Measurements from ENCODE around the gene CHCHD3.

CHCHD3 gene

DNA sequence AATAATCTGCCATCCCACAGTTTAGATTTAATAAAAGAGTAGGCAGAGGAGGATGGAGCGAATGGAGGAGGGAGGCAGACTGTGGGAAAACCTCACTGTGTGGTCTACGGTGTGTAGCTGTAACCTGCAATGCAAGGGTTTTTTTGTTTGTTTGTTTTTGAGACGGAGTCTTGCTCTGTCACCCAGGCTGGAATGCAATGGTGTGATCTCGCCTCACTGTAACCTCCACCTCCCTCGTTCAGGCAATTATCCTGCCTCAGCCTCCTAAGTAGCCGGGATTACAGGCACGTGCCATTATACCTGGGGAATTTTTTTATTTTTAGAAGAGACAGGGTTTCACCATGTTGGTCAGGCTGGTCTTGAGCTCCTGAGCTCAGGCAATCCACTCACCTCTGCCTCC lies 321.0 kb downstream of the CHCHD3 start:
- DNase-seq, result no peak

DNA sequence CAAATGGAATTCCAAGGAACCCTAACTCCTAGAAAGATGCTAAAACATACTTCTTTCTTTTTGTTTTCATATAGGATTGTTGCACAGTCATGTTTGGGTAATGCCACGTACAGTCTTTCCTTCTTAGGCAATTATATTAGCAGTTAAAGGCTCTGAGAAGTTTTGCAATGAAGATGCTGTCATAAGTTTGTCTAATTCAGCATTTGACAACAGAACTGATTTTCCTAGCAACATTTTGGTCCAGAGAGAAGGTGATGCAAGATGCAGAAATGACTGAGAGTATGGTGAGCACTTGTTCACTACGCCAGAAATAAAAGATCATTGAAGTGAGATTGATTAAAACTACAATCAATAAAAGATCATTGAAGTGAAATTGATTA lies 321.7 kb downstream of the CHCHD3 start:
- DNase-seq, result no peak

DNA sequence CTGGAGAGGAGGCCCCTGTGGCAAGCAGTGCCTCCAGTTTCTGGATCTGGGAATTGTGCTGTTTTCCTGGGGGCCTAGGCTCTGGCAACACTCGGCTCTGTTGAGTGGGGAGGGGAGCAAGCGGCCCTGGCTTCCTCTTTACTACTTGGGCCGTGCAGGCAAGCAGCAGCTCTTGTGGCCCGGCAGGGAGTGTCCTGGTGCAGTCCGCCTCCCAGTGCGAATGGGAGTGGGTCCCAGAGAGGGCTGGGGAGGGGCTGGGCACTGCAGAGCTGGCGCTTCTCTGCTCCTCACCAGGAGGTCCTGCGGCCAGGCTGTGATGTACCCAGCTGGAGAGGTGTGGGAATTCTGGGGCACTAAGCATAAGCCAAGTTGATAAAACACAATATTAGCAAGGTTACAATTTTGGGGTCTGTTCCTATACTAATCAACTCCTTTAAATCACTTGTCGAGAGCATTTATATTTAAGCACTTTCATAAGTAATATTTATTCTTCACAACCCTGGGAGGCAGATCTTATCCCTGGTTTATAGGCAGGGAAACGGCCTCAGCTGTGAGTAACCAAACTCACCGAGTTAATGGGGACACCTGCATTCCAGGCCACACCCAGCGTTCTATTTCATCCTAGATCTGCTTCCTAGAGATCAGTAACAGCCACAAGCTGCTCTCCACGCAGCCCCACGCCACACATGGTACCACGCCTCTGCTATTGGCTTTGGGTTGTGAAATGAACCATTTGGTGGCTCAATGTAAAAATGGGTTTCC lies 322.2 kb downstream of the CHCHD3 start:
- DNase-seq, result no peak

DNA sequence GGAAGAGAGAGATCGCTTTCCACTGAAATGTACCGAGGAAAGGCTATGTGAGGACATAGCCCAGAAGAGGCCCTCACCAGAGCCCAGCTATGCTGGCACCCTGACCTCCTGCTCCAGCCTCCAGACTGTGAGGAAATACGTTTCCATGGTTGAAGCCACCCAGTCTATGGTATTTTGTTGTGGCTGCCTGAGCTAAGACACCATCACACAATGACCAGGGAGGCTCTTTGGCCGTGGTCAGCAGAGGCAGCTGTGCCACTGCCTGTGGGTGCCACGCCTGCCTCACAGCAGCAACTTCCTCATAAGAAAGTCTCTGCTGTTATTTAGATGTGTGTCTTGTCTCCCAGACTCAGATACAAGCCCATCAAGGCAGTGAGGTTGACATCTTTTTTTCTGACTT lies 322.9 kb downstream of the CHCHD3 start:
- no peak for DNase-seq

DNA sequence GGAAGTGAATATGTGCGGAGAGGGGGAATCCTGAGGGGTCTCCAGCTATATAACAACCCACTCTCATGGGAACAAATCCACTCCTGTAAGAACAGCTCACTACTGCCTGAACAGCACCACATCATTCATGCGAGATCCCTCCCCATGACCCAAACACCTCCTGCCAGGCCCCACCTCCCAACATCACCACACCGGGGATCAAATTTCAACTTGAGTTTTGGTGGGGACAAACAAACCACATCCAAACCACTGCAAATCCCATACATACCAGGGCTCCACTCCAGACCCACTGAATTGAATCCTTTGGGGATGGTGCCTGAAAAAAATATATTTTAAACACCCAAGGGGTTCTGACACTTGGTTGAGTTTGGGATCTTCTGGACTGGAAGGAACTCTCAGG lies 324.1 kb downstream of the CHCHD3 start:
- DNase-seq, result no peak

DNA sequence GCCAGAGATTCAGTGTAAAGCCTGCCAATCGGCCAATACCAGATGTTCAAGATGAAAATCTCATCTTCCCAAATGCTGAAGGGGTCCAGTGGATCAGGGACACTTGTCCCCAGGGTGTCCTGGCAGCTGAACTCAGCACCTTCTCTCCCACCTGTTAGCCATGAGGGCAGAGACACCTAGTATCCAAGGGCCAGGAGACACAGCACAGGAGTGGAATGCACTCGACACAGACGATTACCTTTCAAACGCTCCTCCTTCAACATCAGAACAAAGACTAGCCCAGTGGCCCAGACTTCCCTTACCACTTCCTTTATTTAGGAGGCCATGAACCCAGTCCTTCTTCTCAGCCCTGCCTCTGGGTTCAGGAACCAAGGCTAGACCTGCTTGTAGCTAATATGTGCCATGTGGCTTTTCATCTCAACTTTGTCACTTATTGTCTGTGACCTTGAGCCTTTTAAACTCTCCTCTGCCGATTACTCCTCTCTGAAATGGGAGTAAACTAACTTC lies 325.4 kb downstream of the CHCHD3 start:
- peak in 1 of 3 experiments; percentile 40 for DNase-seq

DNA sequence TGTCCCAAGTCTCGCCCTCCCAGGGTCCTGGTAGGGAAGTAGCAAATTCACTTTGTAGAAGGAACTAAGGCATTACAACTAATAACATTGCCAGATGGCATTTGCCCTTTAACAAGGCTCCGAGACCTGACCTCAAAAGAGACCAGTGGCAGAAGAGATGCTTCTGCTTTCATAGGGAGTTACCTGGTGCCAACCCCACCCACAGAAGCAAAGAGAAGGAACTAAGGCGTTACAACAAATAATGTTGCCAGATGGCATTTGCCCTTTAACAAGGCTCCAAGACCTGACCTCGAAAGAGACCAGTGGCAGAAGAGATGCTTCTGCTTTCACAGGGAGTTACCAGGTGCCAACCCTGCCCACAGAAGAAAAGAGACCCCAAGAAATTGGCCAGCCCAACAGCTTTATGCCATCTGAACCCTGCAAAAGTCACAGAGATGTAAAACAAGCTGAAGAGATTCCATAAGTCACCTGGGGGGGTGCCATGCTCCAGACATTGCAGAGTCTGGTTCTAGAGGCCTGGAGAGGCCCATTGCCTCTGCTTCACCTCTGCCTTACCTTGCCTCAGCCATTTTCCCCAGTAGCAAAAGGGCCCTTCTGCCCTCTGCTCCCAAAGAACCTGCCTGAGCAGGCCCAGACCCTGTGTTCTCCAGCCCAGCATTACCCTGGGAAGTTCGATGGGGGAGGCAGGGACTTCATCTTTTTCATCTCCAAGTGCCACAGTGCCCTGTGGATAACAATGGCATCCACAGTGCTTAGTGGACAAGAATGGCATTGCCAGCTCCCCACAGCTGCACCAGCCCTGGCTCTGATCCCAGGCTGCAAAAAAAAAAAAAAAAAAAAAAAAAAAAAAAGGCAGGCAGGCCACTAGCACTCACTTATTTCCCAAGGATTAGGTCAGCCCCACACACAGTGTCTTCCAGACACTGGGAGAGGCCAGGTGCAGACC lies 326.1 kb downstream of the CHCHD3 start:
- peak in 1 of 3 experiments; percentile 23 for DNase-seq

DNA sequence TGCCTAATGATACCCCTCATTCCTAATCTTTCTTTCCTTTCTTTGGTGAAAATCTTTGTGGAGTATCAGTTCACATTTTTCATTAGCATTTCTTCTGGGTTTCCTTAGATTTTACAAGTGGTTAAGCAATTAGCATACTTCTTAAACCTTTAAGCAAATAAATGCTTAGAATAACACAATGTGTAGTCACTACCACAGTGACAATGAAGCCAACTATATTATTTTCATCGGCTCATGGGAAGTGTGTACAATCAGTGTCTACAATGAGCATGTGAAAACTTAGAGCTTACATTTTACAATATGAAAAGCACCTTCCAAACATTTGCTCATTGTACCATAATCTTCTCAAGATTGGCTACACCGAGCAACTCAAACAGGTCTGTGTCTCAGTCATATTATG lies 329.5 kb downstream of the CHCHD3 start:
- no peak for DNase-seq

DNA sequence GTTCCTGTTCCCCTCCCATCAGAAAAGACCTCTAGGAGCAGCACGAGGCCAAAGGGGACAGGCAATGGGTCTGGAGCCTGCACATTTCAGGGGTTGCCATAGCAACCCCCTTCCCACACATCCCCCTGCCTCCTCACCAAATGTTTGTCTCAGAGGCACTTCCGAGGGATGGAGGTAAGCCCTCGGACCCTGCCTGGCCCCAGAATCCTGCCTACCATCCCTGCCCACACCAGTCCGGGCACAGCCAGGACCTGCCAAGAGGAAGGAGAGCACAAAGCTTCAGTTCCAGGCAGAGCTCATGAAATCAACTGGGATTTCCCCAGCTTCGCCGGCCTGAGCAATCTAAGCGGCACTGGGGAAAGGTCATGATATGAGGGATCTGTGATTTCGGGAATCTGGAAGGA lies 330.6 kb downstream of the CHCHD3 start:
- no peak for DNase-seq

DNA sequence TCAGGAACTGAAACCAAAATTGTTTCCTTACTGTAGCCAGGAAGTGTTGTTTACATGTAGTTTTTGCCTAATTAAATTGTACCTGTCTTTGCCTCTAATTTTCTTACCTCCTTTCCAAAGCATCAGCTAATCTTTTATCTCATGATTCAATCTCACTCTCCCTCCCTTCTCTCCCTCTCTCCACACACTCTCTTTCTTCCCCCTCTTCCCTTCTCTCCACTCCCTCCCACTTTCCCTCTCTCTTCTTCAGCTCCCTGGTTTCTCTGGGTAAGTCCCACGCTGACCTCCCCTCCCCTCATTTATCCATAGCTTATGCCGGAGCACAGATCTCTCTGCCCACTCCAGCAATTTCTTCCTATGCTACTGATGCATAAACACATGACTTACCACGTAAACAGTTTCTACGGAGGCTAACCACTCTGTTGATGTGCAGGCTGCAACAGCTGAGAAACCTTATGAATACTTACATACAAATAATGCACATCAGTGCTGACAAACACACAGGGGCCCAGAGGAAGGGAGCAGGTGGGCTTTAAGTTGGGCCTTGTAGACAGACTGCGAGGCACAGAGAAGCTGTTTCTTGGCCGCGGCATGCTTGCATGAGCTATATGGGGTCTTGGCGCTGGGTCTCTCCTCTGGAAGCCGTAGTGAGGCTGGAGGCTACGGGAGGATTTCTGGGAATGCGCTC lies 331.2 kb downstream of the CHCHD3 start:
- DNase-seq, result no peak

DNA sequence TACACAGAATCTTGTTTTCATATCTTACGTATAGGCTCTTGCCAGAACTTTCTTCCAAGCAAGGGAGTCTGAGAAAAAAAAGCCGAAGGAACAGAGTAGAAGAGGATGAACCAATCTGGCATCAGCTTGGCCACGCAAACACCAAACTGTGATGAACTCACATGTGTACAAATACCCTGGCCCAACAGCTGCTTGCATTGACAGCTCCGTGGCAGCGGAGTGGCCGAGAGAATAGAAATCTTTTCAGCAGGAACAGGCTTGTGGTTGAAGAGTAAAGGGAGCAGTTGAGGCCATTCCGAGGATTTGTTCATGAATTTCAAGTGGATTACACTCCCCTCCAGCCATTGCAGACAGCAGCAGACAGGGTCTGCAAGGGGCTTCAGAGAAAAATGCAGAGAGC lies 331.8 kb downstream of the CHCHD3 start:
- DNase-seq, result no peak

DNA sequence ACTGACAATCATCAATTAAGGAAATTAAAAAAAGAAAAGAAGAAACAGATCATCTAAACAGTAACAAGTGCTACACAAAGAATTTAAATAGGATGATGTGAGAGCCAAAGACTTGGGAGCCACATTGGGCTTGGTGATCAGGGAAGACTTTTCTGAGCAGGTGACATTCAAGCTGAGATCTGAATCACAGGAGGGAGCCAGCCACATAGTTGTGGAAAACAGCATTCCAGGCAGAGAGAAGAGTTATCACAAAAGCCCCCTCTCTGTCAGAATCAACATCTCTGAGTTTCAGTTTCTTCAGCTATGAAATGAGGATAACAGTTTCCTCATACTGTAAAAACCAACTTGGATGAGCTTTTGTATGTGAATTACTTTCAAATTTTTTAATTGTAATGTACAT lies 336.4 kb downstream of the CHCHD3 start:
- no peak for DNase-seq

DNA sequence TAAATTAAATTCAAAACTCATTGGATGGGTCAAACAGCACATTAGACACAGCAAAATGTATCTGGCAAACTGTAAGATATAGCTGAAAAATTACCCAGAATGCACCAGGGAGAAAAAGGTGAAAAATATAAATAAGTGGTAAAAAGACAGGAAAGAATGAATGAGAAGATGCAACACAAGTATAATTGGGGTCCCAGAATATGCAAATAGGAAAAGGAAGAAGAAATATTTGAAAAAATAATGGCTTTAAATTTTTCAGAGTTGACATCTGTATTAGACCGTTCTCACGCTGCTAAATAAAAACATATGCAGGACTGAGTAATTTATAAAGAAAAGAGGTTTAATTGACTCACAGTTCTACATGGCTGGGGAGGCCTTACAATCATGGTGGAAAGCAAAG lies 337.9 kb downstream of the CHCHD3 start:
- DNase-seq, result no peak

DNA sequence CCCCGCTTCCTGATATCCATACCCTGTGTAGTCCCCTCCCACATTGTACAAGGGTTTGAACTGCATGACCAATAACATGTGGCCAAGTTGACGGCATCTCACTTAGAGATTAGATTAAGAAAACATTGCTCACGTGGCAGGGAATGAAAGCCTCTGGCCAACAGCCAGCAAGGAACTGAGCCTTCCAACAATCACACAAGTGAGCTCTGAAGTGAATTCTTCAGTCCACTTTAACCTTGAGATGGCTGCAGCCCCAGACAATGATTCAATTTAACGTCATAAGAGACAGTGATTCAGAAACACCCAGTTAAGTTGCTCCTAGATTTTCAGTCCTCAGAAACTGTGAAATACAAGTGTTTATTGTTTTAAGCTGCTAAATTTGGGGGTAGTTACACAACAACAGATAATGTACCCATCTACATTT lies 339.7 kb downstream of the CHCHD3 start:
- no peak for DNase-seq

DNA sequence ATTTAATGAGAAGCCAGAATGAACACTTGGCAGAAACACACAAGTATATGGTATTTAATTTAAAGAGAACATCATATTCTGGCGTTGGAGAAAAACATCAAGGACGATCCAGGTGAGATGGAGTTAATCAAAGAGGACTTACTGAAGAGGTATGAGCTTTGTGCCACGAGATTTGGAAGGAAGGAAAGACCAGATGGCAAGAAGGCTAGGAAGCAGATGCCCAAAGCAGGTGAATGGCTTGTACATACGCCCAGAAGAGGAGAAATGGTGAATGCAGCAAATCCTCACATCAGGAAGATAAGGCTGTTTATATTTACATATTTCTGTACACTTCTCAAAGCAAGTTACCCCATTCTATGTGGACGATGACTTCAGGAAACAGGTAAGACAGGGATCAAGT lies 341.7 kb downstream of the CHCHD3 start:
- DNase-seq, result no peak

DNA sequence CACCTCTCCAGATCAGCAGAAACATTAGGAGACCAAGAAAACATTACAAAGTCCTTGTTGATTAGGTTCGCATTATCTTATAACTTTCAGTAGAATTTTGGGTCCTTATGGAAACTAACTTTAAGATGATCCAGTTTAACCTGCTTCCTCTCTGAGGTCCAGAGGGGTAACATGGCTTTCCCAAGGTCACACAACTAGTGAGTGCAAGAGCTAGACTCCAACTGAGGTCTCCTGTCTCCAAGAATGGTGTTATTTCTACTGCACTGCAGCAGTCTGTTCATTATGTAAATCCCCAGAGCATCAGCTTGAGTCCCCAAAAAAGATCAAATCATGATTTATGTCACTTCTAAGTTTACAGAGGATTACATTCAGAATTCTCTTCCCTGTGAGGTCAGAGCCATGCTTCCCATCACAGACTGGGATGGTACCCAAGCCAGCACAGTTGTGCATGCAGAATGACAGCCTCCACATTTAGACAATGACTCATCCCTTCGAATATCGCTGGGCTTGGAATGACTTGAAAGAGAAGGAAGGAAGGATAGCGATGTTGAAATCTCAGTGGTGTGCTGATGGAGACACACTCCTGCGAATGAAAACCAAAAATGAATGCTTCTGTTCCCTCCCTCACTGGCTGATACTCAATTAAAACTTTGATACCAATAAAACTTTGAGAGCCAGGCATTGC lies 342.5 kb downstream of the CHCHD3 start:
- DNase-seq, result no peak

DNA sequence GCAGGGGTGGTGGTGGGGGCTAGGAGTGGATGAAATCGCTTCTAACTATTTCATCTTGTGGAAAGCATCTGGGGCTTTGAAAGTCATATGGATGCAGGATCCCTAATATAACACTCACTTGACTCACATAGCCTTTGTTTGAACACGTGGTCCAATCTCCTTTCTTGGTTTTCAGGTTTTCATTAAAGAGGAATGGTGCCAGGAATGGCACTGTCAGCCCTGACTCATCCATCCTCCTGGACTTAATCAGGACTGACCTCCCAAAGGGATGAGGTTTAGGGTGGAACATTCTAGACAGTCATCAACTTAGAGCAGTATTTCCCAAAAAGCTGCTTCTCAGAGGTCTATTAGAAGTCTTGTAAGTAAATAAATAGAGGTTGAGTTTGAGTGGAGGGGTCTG lies 343.6 kb downstream of the CHCHD3 start:
- DNase-seq, result no peak

DNA sequence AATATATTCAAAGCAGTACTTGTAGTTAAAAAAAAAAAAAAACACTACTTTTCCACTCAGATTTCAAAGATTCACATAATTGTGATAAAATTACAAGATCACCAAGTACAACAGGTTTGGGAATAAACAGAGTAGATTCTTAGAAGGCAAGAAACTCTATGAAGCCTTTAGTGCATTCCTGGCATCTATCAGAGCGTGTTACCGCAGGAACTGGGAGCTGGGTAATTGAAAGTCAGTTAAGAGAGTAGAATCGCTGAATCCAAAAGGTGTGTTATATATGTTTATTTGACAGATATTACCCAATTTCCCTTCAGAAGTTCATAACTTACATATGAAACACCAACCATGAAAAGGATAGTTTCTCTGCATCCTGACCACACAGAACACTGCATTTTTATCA lies 346.4 kb downstream of the CHCHD3 start:
- DNase-seq, result no peak

Data from NCI-H1417 (cell line).